A549 (cell line): ENCODE data around the gene PRG3. TPM values are rescaled to one million over a fixed set of nuclear protein-coding genes. Genes with fewer than 3 reads are reported as not detected.

Experiments used
- ATAC-seq, 2 experiments: fragments of 200-7000 bp in 1 of 2; fragments of >200 bp in 1 of 2; cut with Nextera tagmentation in 1 of 2; cut with Tn5 transposase in 1 of 2; 3 replicates each; pipeline versions ENCODE4 v1.8.0 to v1.9.1; 2018 to 2020; ENCODE audit warnings: mild to moderate bottlenecking in 1 of 2, moderate library complexity in 1 of 2
- CTCF ChIA-PET: fragments of 300-600 bp; sonication (Branson Sonifier 250); formaldehyde crosslinking; extraction: SDS; loops from one replicate; lab custom pipeline; 2021; ENCODE audit warnings: antibody characterized with exemption, inconsistent platforms; lab: Yijun Ruan, JAX
- POLR2A ChIA-PET: fragments of 350-600 bp; formaldehyde crosslinking; extraction: SDS; loops from one replicate; lab custom pipeline; 2021; ENCODE audit warnings: antibody characterized with exemption, inconsistent platforms; lab: Yijun Ruan, JAX
- DNase-seq, 2 experiments: peaks; one replicate each; pipeline versions ENCODE4 v3.0.0 to v3.0.0-alpha.2; 2011 to 2016; ENCODE audit warnings: low read depth in 1 of 2, low spot score in 1 of 2
- FAIRE-seq: peaks from 2 replicates; lab custom pipeline; 2011; peaks lifted over from hg19 to GRCh38; lab: Jason Lieb, UNC
- H3K27ac ChIP-seq, 2 experiments: fragments of >200 bp; sonication (Bioruptor Twin); formaldehyde crosslinking; 3 replicates each; pipeline ENCODE4 v1.5.1; 2016 to 2017
- H3K4me1 ChIP-seq: fragments of >200 bp; sonication (Bioruptor Twin); formaldehyde crosslinking; 3 replicates; pipeline ENCODE4 v1.6.1; 2016
- H3K4me2 ChIP-seq: fragments of >200 bp; sonication (Bioruptor Twin); formaldehyde crosslinking; 3 replicates; pipeline ENCODE4 v1.6.1; 2016
- H3K4me3 ChIP-seq: fragments of >200 bp; sonication (Bioruptor Twin); formaldehyde crosslinking; 3 replicates; pipeline ENCODE4 v1.5.1; 2016
- H3K9me3 ChIP-seq: fragments of >200 bp; sonication (Bioruptor Twin); formaldehyde crosslinking; 3 replicates; pipeline ENCODE4 v1.6.1; 2016
- CEBPB ChIP-seq, 2 experiments: fragments of >200 bp in 1 of 2; sonication (Bioruptor Twin) in 1 of 2; formaldehyde crosslinking in 1 of 2; IDR thresholded peaks; 2 replicates each; pipeline ENCODE4 v1.6.1; 2012 to 2016
- CHD2 ChIP-seq: fragments of 150-350 bp; IDR thresholded peaks from 2 replicates; pipeline ENCODE4 v1.6.1; 2014; ENCODE audit warnings: low read length; ENCODE audit not compliant: partially characterized antibody
- CTCF ChIP-seq: fragments of >200 bp; sonication (Bioruptor Twin); formaldehyde crosslinking; IDR thresholded peaks from 3 replicates; pipeline ENCODE4 v1.5.1; 2016
- EHF ChIP-seq: fragments of 250-450 bp; sonication (Bioruptor Pico); IDR thresholded peaks from 2 replicates; pipeline ENCODE4 v1.5.0; 2020; ENCODE audit warnings: mild to moderate bottlenecking
- HDAC2 ChIP-seq: fragments of 200-600 bp; sonication (generic); IDR thresholded peaks from 2 replicates; pipeline ENCODE4 v1.6.1; 2016
- JUN ChIP-seq, 2 experiments: fragments of >200 bp; sonication (Bioruptor Twin); formaldehyde crosslinking; IDR thresholded peaks; 2 replicates in 1 of 2; 3 replicates in 1 of 2; pipeline ENCODE4 v1.6.1; 2016 to 2017
- KDM5A ChIP-seq: fragments of 200-600 bp; sonication (generic); IDR thresholded peaks from 2 replicates; pipeline ENCODE4 v1.6.1; 2016; ENCODE audit warnings: antibody characterized with exemption, mild to moderate bottlenecking
- MAFK ChIP-seq: fragments of 450-650 bp; IDR thresholded peaks from 2 replicates; pipeline ENCODE4 v1.6.1; 2014; ENCODE audit not compliant: partially characterized antibody
- MAZ ChIP-seq: fragments of 150-350 bp; IDR thresholded peaks from 2 replicates; pipeline ENCODE4 v1.6.1; 2014; ENCODE audit warnings: antibody characterized with exemption, low read depth, low read length, borderline replicate concordance
- NFE2L2 ChIP-seq: fragments of 150-350 bp; conservative IDR thresholded peaks from 2 replicates; pipeline ENCODE4 v1.6.1; 2014; ENCODE audit warnings: low read length
- NR3C1 ChIP-seq: fragments of >200 bp; sonication (Bioruptor Twin); formaldehyde crosslinking; IDR thresholded peaks from 3 replicates; pipeline ENCODE4 v1.6.1; 2017
- PHF8 ChIP-seq: fragments of 200-600 bp; sonication (generic); IDR thresholded peaks from 2 replicates; pipeline ENCODE4 v1.6.1; 2016; ENCODE audit warnings: low read depth, mild to moderate bottlenecking, antibody characterized with exemption, moderate library complexity, borderline replicate concordance
- POLR2AphosphoS2 ChIP-seq: conservative IDR thresholded peaks from 2 replicates; pipeline ENCODE4 v1.6.1; 2012; ENCODE audit warnings: low read length, improper control_type of control experiment, inconsistent platforms
- RAD21 ChIP-seq, 2 experiments: fragments of >200 bp in 1 of 2; sonication (Bioruptor Twin) in 1 of 2; formaldehyde crosslinking in 1 of 2; IDR thresholded peaks in 1 of 2; conservative IDR thresholded peaks in 1 of 2; 2 replicates in 1 of 2; 3 replicates in 1 of 2; pipeline ENCODE4 v1.6.1; 2012 to 2018; ENCODE audit warnings: inconsistent platforms in 1 of 2
- RCOR1 ChIP-seq: fragments of 150-350 bp; IDR thresholded peaks from 2 replicates; pipeline ENCODE4 v1.6.1; 2014; ENCODE audit warnings: antibody characterized with exemption, low read length, low read depth
- RFX5 ChIP-seq: fragments of 450-650 bp; IDR thresholded peaks from 2 replicates; pipeline ENCODE4 v1.7.1; 2014; ENCODE audit warnings: antibody characterized with exemption, mild to moderate bottlenecking, moderate library complexity
- TFCP2L1 ChIP-seq: fragments of 250-450 bp; sonication (Bioruptor Pico); IDR thresholded peaks from 2 replicates; pipeline ENCODE4 v1.5.0; 2021; ENCODE audit warnings: mild to moderate bottlenecking
- ZNF302 ChIP-seq: fragments of 250-450 bp; sonication (Bioruptor Pico); IDR thresholded peaks from 2 replicates; pipeline ENCODE4 v1.9.0; 2021; ENCODE audit warnings: inconsistent platforms, mild to moderate bottlenecking, moderate library complexity
- WGBS: methylation state at CpG from one replicate; pipeline ENCODE4 v1.1.6; 2017; ENCODE audit errors: missing lambda C conversion rate; 5-methylcytosine and 5-hydroxymethylcytosine counted together
- polyA plus RNA-seq, 4 experiments: library from polyadenylated mRNA; depleted of rRNA in 3 of 4; stranded (reverse); fragments of >200 nt; fragmentation: RNase III in 1 of 4; extraction: RNeasy Plus Mini Kit Qiagen cat#74134 plus additional on column Dnase treatment in 1 of 4; gene quantifications; 2 replicates in 3 of 4; 3 replicates in 1 of 4; pipeline ENCODE4 v1.2.3, GENCODE V29; 2011 to 2017
- TF ChIP-seq, protein P1 (sequence below): fragments of 450-650 bp; IDR thresholded peaks from 2 replicates; pipeline ENCODE4 v1.6.1; 2014; ENCODE audit warnings: antibody characterized with exemption
- TF ChIP-seq, protein P2 (sequence below): IDR thresholded peaks from 2 replicates; pipeline ENCODE4 v1.6.1; 2012; ENCODE audit warnings: low read depth, borderline replicate concordance
- TF ChIP-seq, protein P3 (sequence below): fragments of 250-450 bp; sonication (Bioruptor Pico); IDR thresholded peaks from 2 replicates; pipeline ENCODE4 v1.5.0; 2021; ENCODE audit warnings: mild to moderate bottlenecking, moderate library complexity, borderline replicate concordance

Gene PRG3
- polyA plus RNA-seq, 2 of the 4 experiments (the other 2 are of a cell fraction): not detected

- Histone ChIP-seq H3K4me3 (no peak overlapping the region), H3K27ac (peak overlapping the region in 1 of 2 experiments; percentile 88; a peak in 3 of 6 replicates), H3K4me2 (no peak overlapping the region), H3K4me1 (peaks cover 38% of the 10 kb centered on the region), H3K9me3 (peaks cover 6% of the 10 kb centered on the region)
- DNase-seq (no peak), FAIRE-seq (no peak), ATAC-seq (no peak)
- POLR2A ChIA-PET: interaction anchor here (1.1 kb wide), 1 partner anchor 170 kb away, joined by 3 read pairs; no protein-coding TSS in a partner anchor
- CTCF ChIA-PET: interaction anchor here (0.6 to 5.5 kb wide), 8 partner anchors 11 to 279 kb away, joined by 3 to 33 read pairs (median 4); partner anchors contain the start of gene UBE2L6
- WGBS: 79% methylated on average over 9 of the region's 9 CpGs
- TF ChIP-seq KDM5A (no peak), POLR2AphosphoS2 (no peak), EHF (CRISPR knock-in tag) (no peak), CHD2 (no peak), JUN (IDR thresholded peaks at IDR 0.05) (no peak), TFCP2L1 (CRISPR knock-in tag) (no peak), CTCF (no peak), MAZ (no peak), PHF8 (no peak), HDAC2 (no peak), NFE2L2 (no peak), RFX5 (no peak), ZNF302 (CRISPR knock-in tag) (no peak), RAD21 (conservative IDR thresholded peaks at IDR 0.05 in 1 of 2, IDR thresholded peaks at IDR 0.05 in 1 of 2) (no peak), MAFK (no peak)
- TF ChIP-seq, protein P1, sequence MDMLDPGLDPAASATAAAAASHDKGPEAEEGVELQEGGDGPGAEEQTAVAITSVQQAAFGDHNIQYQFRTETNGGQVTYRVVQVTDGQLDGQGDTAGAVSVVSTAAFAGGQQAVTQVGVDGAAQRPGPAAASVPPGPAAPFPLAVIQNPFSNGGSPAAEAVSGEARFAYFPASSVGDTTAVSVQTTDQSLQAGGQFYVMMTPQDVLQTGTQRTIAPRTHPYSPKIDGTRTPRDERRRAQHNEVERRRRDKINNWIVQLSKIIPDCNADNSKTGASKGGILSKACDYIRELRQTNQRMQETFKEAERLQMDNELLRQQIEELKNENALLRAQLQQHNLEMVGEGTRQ: no peak
Observed at GRCh38 chr11:57356268-57356667, 24.7 kb downstream of the PRG3 start.

GRCh38 chr11:57354699-57355098 is 26.3 kb downstream of the PRG3 start:
- H3K27ac ChIP-seq: peak overlapping the region in 1 of 2 experiments; percentile 66; a peak in 2 of 6 replicates
- TF ChIP-seq KDM5A (no peak), NFE2L2 (no peak), POLR2AphosphoS2 (no peak), JUN (IDR thresholded peaks at IDR 0.05) (no peak), MAZ (no peak), RCOR1 (no peak), NR3C1 (no peak), CEBPB (IDR thresholded peaks at IDR 0.05) (no peak)
- TF ChIP-seq, protein P2, sequence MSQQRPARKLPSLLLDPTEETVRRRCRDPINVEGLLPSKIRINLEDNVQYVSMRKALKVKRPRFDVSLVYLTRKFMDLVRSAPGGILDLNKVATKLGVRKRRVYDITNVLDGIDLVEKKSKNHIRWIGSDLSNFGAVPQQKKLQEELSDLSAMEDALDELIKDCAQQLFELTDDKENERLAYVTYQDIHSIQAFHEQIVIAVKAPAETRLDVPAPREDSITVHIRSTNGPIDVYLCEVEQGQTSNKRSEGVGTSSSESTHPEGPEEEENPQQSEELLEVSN: no peak
- TF ChIP-seq, protein P3, sequence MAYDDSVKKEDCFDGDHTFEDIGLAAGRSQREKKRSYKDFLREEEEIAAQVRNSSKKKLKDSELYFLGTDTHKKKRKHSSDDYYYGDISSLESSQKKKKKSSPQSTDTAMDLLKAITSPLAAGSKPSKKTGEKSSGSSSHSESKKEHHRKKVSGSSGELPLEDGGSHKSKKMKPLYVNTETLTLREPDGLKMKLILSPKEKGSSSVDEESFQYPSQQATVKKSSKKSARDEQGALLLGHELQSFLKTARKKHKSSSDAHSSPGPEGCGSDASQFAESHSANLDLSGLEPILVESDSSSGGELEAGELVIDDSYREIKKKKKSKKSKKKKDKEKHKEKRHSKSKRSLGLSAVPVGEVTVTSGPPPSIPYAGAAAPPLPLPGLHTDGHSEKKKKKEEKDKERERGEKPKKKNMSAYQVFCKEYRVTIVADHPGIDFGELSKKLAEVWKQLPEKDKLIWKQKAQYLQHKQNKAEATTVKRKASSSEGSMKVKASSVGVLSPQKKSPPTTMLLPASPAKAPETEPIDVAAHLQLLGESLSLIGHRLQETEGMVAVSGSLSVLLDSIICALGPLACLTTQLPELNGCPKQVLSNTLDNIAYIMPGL: no peak
- ChIA-PET POLR2A (no interaction called here), CTCF (interaction anchor here (0.7 to 1.3 kb wide), 3 partner anchors 9 to 105 kb away, joined by 3 to 4 read pairs (median 3); partner anchors contain the start of gene RTN4RL2)
- WGBS: 93% methylated on average over 6 of the region's 6 CpGs
- peaks cover 25% of the 10 kb centered on the region for H3K4me1 ChIP-seq
- ATAC-seq (no peak), FAIRE-seq (no peak), DNase-seq (no peak)
- H3K4me2 ChIP-seq: no peak overlapping the region
- no peak overlapping the region for H3K4me3 ChIP-seq
- peaks cover 15% of the 10 kb centered on the region for H3K9me3 ChIP-seq
